ENCODE data around the gene DTNA.

GRCh38 chr18:34926683-34927082, 216.6 kb downstream of the DTNA start:
- no peak for TF ChIP-seq EP300 (IDR thresholded peaks at IDR 0.05)
- no peak for TF ChIP-seq POLR2A (IDR thresholded peaks at IDR 0.05)
- TF ChIP-seq, protein P1, sequence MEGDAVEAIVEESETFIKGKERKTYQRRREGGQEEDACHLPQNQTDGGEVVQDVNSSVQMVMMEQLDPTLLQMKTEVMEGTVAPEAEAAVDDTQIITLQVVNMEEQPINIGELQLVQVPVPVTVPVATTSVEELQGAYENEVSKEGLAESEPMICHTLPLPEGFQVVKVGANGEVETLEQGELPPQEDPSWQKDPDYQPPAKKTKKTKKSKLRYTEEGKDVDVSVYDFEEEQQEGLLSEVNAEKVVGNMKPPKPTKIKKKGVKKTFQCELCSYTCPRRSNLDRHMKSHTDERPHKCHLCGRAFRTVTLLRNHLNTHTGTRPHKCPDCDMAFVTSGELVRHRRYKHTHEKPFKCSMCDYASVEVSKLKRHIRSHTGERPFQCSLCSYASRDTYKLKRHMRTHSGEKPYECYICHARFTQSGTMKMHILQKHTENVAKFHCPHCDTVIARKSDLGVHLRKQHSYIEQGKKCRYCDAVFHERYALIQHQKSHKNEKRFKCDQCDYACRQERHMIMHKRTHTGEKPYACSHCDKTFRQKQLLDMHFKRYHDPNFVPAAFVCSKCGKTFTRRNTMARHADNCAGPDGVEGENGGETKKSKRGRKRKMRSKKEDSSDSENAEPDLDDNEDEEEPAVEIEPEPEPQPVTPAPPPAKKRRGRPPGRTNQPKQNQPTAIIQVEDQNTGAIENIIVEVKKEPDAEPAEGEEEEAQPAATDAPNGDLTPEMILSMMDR (IDR thresholded peaks at IDR 0.05) = no peak
